T1000 (cell line): ENCODE measurements around the gene TRIO.
A peak's percentile ranks its signal among the peaks of the same experiment; 100 is the strongest.

Source experiments
- DNase-seq: peaks from one replicate; lab custom pipeline; 2025; ENCODE audit warnings: mixed read lengths; lab: John Stamatoyannopoulos, UW

Gene TRIO

DNA sequence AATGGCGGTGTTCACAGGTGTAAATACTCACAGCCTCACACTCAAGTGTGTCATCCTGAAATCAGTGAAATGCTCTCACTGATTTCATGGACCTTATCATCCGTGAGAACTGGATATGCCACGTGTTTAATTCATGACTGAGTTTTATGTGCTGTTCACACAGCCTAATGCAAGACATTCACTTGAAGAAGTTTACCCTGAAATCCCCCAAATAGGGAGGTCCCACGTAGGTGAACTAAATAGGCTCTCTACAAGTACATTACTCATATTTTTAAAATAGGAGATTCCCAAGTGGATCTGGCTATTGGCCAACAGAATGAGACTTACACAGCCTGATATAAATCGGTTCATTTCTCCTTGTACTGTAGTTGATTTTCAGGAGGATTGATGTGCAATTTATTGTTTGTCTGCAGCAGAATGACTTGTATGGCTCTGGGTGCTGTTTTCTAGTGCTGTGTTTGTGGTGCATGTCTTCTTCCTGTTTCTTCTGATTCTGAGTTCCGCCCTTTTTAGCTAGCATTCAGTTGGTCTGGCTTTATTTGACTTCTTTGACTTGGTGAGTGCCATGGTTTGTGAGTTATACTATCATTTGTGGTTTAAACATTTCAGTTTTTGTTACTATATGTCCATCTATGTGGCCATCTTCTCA, 25.1 kb downstream of the TRIO start:
- no peak for DNase-seq

DNA sequence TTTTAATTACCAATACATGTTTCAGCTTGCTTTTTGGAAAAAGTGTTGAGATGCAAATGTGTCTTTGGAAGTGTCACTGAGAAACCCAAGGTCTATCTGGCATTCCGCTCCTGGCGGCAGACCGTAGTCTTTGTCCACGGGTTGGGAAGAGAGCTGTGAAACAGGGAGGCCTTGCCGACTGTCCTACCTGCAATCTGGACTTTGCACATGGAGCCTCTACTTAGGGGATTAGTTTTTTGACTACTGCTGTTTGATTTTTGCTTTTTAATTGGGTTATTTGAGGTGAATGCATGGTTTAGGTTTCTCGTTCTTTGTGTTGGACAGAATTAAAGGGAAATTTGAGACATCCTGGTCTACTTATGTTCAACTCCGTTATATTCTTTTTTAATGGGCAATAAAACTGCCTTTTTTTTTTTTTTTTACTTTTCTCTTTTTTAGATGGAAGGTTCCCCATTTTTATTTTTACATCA, 25.7 kb downstream of the TRIO start:
- DNase-seq = no peak

- DNase-seq = no peak
These were observed 27.9 kb downstream of the TRIO start for GRCh38 chr5:14171046-14171445.

GRCh38 chr5:14171621-14172020, 28.5 kb downstream of the TRIO start:
- no peak for DNase-seq

DNA sequence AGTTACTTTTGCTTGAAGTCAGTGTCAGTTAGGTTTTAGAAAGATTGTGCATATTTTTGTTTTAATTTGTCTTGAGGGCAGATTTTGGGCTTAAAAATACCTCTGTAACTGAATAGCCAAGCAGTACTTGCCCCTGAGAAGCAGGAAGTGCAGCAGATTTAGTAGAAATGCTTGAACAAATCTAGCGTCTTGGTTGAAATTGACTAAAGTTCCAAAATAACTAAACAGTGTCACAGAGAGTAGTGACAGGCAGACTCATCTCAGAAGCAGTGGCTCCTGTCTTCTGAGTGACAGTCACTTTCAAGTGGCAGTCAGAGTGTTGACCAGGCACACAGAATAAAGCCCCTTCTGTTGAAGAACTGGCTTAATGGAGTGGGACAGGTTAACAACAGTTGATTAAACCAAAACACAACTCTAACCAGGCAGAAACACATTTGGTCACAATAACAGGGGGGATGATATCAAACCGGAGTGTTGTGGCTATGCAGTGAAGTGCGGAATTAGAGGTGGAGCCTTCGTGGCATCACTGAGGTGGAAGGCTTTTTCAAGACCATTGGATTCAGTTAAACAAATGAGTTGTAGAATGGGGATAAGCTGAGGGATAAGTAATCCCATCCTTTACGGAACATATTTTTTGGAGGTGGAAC, 29.1 kb downstream of the TRIO start:
- no peak for DNase-seq

DNA sequence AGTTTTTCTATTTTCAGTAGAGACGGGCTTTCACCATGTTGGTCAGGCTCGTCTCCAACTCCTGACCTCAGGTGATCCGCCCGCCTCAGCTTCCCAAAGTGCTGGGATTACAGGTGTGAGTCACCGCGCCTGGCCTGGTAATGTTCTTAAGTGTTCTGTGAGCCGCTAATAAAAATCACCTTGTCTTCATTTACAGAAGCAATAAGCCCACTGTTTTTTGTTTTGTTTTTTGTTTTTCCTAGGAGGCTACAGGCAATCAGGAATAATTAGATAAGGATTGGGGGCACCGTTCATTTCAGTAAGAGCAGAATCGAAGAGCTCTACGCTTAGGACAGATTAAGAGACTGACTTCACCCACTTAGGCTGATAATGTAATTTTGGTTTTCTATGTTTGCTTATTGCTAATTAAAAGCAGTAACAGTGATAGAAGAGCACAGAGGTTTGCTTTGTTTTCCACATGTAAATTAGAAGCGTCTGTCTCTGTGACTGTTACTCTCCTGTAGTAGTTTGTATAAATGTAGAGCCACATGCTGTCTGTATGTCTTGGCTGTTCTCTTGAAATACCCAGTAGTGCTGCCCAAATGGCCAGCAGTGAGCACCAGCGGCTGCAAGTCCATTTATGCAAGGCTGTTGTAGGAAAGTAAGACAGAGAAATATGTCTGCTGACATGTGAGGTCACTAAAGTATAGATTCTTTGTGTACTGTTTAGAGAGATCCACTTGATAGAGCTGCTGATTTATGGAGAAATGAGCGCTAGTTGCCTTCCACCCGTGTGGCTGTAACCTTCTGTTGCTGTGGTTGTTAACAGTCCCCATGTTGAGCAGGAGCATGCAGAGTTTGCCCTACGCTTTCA, 30.5 kb downstream of the TRIO start:
- DNase-seq = no peak

DNA sequence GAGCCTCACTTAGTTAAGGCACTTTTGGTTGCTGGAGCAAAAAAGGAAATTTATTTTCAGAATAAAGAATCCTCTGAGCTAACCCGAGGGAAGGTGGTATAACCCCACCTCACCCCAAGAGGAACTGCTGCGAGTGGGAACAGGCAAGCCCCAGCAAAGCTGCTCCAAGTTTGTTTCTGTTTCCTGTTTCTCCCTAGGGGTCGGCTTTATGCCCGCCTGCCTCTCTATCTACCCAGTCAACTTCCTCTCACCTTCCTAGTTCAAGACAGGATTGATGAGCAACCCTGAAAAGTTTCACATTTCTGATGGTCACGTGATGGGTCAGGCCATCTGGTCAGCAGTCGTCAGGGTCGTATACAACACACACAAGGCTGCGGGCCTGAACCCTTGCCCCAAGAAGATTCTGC, 31.1 kb downstream of the TRIO start:
- no peak for DNase-seq

DNA sequence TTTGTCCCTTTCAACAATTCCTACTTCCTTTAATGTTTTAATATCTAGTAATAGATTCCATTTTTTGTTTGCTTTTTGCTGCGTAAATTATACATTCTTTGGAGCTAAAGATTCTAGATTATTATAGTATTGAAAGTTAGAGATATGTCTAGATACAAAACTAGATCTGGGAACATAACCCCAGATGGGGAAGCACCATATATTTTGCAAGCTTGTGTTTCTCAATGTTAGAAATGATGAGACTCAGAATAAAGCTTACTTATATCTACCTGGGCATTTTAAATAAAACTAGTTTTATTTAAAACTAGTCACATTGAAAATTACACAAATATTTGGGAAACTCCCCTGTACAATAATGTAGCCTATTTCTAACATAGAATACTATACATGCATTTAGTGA, 32.2 kb downstream of the TRIO start:
- DNase-seq = no peak

- no peak for DNase-seq
These were observed 33.7 kb downstream of the TRIO start for GRCh38 chr5:14176888-14177287.

- DNase-seq = no peak
These were observed 34.5 kb downstream of the TRIO start for GRCh38 chr5:14177634-14178033.

DNA sequence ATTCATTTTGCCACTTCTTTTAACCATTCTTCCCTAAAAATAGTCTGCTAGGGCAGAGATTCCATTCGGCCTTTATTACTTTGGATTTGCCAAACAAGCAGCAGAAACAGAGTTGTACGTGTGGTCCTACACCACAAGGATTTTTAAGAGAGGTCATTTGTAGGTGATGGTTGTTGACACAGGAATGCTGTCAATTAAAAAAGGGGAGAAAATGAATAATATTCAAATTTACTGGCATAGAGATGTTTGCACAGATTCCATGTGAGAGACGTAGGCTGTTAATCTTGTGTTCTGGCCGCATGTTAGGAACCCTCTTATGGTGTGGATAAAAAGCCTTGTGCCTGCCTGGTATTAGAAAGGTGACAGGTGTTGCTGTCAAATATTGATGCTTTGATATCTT, 34.9 kb downstream of the TRIO start:
- no peak for DNase-seq

- DNase-seq = peak; percentile 21
These were observed 35.6 kb downstream of the TRIO start for GRCh38 chr5:14178671-14179211.

DNA sequence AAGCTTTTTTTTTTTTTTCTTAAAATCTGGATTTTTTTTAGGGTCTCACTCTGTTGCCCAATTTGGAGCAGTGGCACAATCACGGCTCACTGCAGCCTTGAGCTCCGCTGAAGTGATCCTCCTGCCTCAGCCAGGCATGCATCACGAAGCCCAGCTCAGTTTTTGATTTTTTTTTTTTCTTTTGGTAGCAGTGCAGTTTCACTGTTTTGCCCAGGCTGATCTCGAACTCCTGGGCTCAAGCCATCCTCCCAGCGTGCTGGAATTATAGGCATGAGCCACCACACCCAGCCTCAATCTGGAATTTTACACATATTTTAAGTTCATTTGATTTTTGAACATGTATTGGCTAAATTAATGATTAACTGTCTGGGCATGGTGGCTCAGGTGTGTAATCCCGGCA, 36.3 kb downstream of the TRIO start:
- DNase-seq = no peak

DNA sequence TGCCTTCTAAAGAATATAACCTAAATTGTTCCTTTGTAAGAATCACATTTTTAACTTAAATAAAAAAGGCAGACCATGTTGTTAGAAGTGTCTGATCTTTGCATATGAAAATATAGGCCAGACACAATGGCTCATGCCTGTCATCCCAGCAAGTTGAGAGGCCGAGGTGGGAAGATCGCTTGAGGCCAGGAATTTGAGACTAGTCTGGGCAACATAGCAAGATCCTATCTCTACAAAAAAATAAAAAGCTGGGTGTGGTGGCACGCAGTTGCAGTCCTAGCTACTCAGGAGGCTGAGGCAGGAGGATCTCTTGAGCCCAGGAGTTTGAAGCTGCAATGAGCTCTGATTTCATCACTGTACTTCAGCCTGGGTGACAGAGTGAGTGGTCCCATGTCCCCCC, 37.3 kb downstream of the TRIO start:
- no peak for DNase-seq

- no peak for DNase-seq
These were observed 38.3 kb downstream of the TRIO start for GRCh38 chr5:14181299-14181968.

- DNase-seq = no peak
These were observed 39.6 kb downstream of the TRIO start for GRCh38 chr5:14182761-14183160.

DNA sequence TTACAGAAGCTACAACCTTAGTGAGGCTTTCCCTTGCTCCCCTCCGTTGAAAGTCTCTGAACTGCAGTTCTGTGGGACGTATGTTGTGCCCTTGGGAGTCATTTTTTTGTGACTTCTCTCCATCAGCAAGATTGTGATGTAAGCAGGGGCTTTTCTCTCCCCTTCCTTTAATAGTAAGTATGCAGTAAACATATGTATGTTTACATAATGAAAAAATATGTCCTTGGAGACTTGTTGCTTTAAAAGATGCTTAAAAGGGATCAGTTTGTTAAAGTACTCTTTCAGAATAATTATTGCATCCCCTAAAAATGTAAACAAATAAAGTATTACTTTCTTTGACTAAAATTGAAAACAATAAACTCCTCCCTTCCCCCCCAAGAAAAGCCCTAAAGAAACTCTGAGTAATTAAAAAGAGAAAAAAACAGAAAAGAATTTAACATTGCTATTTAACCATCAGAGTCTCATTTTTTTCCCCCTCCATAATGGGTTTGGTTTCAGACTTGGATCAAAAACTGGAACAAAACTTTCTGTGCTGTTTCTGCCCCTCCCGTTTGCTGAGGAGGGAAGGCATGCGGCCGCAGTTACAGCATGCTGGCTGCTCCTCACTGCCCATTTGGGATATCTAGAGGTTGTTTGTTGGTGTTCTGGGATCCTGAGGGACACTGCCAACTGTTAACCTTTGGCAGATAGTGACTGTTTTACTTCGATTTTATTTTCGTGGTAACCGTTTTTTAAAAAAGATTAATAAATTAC, 40.2 kb downstream of the TRIO start:
- no peak for DNase-seq

- no peak for DNase-seq
These were observed 40.9 kb downstream of the TRIO start for GRCh38 chr5:14184082-14184481.

- no peak for DNase-seq
These were observed 41.6 kb downstream of the TRIO start for GRCh38 chr5:14184725-14185124.

DNA sequence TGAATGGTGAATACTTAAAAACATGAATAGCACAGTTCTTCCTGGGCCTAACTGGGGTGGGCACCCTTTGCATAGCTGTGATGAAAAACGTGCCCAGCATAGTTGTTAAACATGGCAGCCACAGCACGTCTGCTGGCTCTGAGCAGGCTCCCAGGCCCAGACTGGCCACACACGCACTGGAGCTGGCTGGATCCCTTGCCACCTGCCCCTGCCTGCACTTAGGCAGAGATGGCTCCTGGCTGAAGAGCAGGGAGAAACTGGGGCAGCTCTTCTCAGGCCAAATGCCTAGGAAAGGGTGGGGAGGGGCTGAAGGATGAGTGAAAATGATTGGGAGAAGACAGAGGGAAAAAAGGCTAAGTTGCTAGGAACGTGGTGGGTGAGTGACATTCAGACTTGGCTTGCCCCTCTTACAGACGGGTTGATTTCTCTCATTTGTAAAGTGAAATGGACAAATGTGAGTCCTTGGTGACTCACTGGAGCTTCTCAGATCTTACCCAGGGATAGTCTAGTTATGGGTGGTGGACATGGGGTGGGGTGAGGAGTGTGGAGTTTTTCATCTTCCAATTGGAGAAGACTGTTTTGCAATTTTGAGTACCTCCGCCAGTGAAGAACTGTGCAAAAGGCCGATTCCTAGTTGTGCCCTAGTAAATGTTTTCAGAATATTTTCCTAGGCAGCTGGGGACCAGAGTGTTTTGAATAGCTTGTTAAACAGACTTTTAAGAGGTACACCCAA, 42.4 kb downstream of the TRIO start:
- no peak for DNase-seq
